Lower lobe of right lung (tissue), 2 donors: ENCODE data around the gene PSD4. TPM values are rescaled to one million over a fixed set of nuclear protein-coding genes. Genes with fewer than 3 reads are reported as not detected.

Experiments
- ATAC-seq, 2 donors: fragments of 200-7000 bp; cut with Tn5 transposase; one replicate each; pipeline ENCODE4 v1.9.1; 2020 to 2022; ENCODE audit warnings: mild to moderate bottlenecking in 2 of 2, moderate library complexity in 2 of 2
- DNase-seq: peaks from one replicate; pipeline ENCODE4 v3.0.0-alpha.2; 2020
- H3K27ac ChIP-seq: fragments of 200-600 bp; one replicate; pipeline ENCODE4 v1.8.0; 2022
- H3K27me3 ChIP-seq: fragments of 200-600 bp; one replicate; pipeline ENCODE4 v1.8.0; 2022; ENCODE audit warnings: low read depth
- H3K36me3 ChIP-seq: fragments of 200-600 bp; one replicate; pipeline ENCODE4 v1.8.0; 2022; ENCODE audit warnings: mild to moderate bottlenecking
- H3K4me1 ChIP-seq: fragments of 200-600 bp; one replicate; pipeline ENCODE4 v1.8.0; 2022
- H3K4me3 ChIP-seq: fragments of 200-600 bp; one replicate; pipeline ENCODE4 v1.8.0; 2022; ENCODE audit warnings: mild to moderate bottlenecking
- H3K9me3 ChIP-seq: fragments of 200-600 bp; one replicate; pipeline ENCODE4 v1.8.0; 2022
- intact Hi-C: fragments of 100-400 bp; cut with DNase I; formaldehyde crosslinking; loops from one replicate; pipeline ENCODE4 v1.11.0; 2022
- total RNA-seq: library from RNA; stranded (reverse); fragmentation: NEBNext Ultra II Directional; extraction: Animal tissue kit (Norgen Biotek cat#: 25700); gene quantifications from one replicate; pipeline ENCODE4 v1.2.1, GENCODE V29; 2021
- TF ChIP-seq, protein P1 (sequence below): fragments of 200-600 bp; IDR thresholded peaks from one replicate; pipeline ENCODE4 v1.8.0; 2022; ENCODE audit warnings: antibody characterized with exemption, mild to moderate bottlenecking
- donor health status: DM: no; HTN: yes; CAD: no; lungs with severe emphysema.

PSD4 gene
- total RNA-seq, 1 donor from 2014 or later = 43.2 TPM

DNA sequence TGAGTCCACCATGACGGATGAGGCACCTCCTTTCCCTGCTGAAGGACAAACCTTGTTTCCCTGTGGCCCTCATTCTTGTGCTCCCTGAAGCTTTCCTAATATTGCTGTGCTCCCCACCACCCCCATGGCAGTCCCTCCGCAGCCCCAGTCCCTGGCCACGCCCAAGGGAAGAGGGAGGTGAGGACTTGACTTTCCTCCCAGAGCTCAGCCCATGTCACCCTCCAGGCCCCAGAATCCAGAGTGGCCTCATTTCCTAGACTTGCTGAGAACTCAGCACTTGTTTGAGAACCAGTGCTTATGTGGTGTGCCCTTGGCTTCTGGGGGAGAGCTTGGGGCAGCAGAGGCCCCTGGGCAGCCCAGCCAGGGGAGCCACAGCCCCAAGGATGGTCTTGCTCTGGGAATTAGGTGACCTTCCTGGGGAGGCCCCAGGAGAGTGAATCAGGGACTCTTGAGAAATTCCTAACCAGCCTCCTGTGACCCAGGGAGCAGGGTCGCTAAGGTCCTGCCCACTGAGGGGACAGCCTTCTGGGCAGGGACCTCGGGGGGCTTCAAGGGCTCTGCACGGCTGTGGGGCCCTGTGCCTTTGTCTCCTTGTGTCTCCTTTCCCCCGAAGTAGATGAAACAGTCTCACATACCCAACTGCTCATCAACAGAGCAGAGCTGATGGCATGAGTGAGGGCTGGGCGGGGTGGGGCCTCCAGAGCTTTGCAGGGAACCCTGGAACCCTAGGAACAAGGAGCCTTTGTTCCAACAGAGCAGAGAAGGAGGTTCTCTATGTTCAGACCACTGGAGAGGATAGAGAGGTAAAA, 27.9 kb downstream of the PSD4 start:
- intact Hi-C loops = no loop called here
- TF ChIP-seq, protein P1, sequence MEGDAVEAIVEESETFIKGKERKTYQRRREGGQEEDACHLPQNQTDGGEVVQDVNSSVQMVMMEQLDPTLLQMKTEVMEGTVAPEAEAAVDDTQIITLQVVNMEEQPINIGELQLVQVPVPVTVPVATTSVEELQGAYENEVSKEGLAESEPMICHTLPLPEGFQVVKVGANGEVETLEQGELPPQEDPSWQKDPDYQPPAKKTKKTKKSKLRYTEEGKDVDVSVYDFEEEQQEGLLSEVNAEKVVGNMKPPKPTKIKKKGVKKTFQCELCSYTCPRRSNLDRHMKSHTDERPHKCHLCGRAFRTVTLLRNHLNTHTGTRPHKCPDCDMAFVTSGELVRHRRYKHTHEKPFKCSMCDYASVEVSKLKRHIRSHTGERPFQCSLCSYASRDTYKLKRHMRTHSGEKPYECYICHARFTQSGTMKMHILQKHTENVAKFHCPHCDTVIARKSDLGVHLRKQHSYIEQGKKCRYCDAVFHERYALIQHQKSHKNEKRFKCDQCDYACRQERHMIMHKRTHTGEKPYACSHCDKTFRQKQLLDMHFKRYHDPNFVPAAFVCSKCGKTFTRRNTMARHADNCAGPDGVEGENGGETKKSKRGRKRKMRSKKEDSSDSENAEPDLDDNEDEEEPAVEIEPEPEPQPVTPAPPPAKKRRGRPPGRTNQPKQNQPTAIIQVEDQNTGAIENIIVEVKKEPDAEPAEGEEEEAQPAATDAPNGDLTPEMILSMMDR = no peak
- Histone ChIP-seq H3K9me3 (no peaks in the 10 kb centered on the region), H3K27ac (no peak overlapping the region), H3K27me3 (no peaks in the 10 kb centered on the region), H3K36me3 (peaks cover 33% of the 10 kb centered on the region), H3K4me3 (no peak overlapping the region), H3K4me1 (peaks cover 6% of the 10 kb centered on the region)
- ATAC-seq (no peak), DNase-seq (no peak)

DNA sequence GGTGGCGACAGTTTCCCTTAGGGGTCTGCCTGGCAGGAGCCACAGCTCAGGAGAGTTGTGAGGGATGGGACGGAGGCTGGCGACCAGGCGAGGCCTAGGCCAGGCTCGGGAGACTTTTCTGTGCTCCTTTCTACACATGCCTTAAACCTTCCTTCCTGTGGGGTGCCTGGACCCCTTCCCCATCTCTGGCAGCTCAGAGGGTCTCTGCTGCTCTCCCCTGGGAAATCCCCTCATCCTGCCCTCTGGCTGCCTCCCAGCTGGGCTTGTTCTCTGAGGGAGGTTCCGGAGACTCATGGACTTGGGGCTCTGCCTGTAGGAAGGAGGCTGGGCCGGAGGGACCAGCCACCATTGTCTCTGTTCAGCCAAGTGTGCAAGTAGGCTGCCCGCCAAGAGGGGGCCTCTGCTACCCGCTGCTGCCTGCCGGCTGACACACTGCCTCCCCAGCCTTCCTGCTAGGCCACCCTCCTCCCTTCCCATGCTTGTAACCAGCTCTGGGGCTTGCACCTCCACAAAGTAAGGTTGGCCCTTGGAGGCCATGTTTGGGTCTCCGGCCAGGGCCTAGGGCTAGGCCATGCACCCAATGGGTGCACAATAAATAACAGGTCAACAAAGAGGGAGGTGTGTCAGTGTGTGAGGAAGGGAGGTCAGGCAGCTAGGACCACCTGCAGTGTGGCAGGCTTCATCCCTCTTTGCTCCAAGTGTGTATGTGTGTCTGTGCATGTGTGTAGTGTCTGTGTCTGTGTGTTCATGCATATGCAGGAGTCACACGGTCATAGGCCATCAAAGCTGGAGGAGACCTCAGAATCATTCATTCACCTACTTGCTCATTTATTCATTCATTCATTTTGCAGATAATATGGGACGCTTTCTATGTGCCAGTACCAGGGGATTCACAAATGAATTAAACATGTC, 28.8 kb downstream of the PSD4 start:
- H3K4me1 ChIP-seq = peaks cover 6% of the 10 kb centered on the region
- TF ChIP-seq, protein P1 = no peak
- intact Hi-C loops = no loop called here
- peaks cover 24% of the 10 kb centered on the region for H3K36me3 ChIP-seq
- no peaks in the 10 kb centered on the region for H3K9me3 ChIP-seq
- DNase-seq (no peak), ATAC-seq (no peak)
- H3K4me3 ChIP-seq = no peak overlapping the region
- H3K27ac ChIP-seq = no peak overlapping the region
- H3K27me3 ChIP-seq = no peaks in the 10 kb centered on the region

DNA sequence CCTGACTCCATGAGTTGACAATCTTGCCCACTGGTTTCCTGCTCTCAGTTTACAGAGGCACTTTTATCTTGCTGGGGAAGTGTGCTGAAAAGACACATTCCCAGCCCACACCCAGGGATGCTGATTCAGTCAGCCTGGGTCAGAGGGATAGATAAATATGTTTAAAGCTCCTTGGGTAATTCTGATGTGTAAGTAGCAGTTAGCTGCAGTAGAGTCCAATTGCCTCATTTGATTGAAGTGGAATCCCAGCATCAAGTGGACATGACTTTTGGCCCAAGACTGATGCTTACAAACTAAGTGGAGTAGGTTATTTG, 29.4 kb downstream of the PSD4 start:
- intact Hi-C loops = no loop called here
- Histone ChIP-seq H3K27me3 (no peaks in the 10 kb centered on the region), H3K36me3 (peaks cover 20% of the 10 kb centered on the region), H3K4me1 (peaks cover 6% of the 10 kb centered on the region), H3K9me3 (no peaks in the 10 kb centered on the region), H3K4me3 (no peak overlapping the region), H3K27ac (no peak overlapping the region)
- TF ChIP-seq, protein P1 = no peak
- no peak for DNase-seq
- ATAC-seq = no peak

DNA sequence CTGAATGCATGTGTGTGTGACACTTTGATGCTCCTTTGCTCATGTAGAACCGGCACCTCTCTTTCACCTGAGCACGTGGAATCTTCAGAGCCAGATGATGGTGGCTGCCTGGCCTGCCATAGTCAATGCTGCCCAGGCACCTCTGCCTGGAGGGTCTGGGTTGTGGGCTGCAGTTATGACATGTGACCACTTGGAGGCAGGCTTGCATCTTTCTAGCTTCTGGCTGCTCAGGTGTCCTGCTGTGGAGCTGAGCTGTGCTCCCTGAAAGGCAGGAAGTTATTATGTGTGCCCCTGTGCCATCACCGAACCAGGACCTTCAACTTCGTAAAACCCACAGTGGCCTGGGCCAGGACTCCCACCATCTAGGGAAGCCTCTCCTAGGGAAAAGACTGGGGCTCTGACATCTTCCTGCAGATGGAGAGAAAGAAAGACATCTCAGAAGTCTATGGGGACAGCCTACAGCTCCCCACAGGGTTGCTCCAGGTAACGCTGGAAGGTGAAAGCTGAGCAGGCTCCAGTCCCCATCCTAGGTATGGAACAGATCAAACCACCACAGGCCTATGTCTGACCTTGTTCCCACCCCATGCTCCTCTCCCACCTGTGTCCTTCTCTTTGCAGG, 30.2 kb downstream of the PSD4 start:
- Histone ChIP-seq H3K36me3 (peaks cover 20% of the 10 kb centered on the region), H3K4me1 (peaks cover 6% of the 10 kb centered on the region), H3K27ac (no peak overlapping the region), H3K4me3 (no peak overlapping the region), H3K27me3 (no peaks in the 10 kb centered on the region), H3K9me3 (no peaks in the 10 kb centered on the region)
- intact Hi-C loops = no loop called here
- DNase-seq (peak; percentile 67), ATAC-seq (peak; percentile 70 to 76)
- TF ChIP-seq, protein P1 = peak; percentile 86

DNA sequence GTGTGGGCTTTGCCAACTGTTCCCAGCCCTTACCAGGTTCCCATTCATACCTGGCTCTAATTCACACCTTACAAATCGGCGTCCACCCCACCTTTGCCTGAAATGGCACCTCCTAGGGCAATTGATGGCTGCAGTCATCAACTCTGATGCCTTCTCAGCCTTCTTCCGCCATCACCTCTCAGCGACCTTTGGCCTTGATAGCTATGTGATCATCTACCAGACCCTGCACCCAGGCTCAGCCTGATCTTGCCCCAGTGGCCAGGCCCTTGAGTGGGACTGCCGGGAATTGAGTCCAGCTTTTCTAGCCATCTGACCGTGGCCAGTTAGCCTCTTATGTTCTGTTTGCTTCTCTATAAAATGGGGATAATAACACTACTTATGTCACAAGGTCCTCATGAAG, 32.5 kb downstream of the PSD4 start:
- peaks cover 6% of the 10 kb centered on the region for H3K4me1 ChIP-seq
- peaks cover 14% of the 10 kb centered on the region for H3K36me3 ChIP-seq
- no peak for ATAC-seq
- H3K27me3 ChIP-seq = no peaks in the 10 kb centered on the region
- DNase-seq = no peak
- H3K27ac ChIP-seq = no peak overlapping the region
- no peaks in the 10 kb centered on the region for H3K9me3 ChIP-seq
- intact Hi-C loops = no loop called here
- TF ChIP-seq, protein P1 = no peak
- no peak overlapping the region for H3K4me3 ChIP-seq
